SK-MEL-5 (cell line): ENCODE results near the gene USP17L27. TPM values are rescaled to one million over a fixed set of nuclear protein-coding genes. Genes with fewer than 3 reads are reported as not detected.
"Not testable (repeated sequence)": the region's sequence is repeated elsewhere in the genome, so short reads cannot be mapped to it uniquely, and the experiment has no call there.

ENCODE experiments used
- DNase-seq: peaks from one replicate; pipeline ENCODE4 v3.0.0-alpha.2; 2016; ENCODE audit warnings: low read depth, low spot score
- in situ Hi-C: cut with HindIII; loops from 2 replicates; pipeline ENCODE4 v1.10.0; 2016; ENCODE audit warnings: low sequenced_read_pairs, high pct_unique_total_duplicates, low pct_unique_long_range_greater_than_20kb
- polyA plus RNA-seq, 2 experiments: library from polyadenylated mRNA; depleted of rRNA; stranded (reverse); fragments of >200 nt; gene quantifications; 2 replicates each; pipeline ENCODE4 v1.2.3, GENCODE V29; 2015
- total RNA-seq: library from RNA; depleted of rRNA; stranded (reverse); fragments of >200 nt; shearing (Covaris generic); gene quantifications from 2 replicates; pipeline ENCODE4 v1.2.3, GENCODE V29; 2014; rRNA removed

USP17L27 gene, protein sequence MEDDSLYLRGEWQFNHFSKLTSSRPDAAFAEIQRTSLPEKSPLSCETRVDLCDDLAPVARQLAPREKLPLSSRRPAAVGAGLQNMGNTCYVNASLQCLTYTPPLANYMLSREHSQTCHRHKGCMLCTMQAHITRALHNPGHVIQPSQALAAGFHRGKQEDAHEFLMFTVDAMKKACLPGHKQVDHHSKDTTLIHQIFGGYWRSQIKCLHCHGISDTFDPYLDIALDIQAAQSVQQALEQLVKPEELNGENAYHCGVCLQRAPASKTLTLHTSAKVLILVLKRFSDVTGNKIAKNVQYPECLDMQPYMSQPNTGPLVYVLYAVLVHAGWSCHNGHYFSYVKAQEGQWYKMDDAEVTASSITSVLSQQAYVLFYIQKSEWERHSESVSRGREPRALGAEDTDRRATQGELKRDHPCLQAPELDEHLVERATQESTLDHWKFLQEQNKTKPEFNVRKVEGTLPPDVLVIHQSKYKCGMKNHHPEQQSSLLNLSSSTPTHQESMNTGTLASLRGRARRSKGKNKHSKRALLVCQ
- total RNA-seq, result not detected in 2 replicates
- not detected in 2 replicates for polyA plus RNA-seq (2015; cell fraction: cytosol; rRNA removed)
- not detected in 2 replicates for polyA plus RNA-seq (2015; cell fraction: nucleus; rRNA removed)

DNA sequence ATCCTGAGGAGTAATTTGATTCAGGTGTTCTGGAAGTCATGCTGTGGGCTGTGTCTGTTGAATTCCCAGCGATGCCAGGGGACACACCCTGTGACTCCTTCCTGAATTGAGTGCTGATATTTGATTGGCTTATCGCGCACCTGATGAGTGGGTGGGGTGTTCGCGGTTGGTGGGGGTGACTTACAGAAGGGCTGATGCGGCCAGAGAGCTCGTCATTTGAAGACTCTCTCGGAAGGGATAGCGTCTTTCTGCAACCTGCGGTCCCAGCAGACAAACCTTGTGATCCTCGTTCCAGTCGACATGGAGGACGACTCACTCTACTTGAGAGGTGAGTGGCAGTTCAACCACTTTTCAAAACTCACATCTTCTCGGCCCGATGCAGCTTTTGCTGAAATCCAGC, at the start of gene USP17L27:
Gene USP17L27, plus strand, starts transcription at position 301 of the 400 bp plus-strand sequence. Its CDS starts 0 bp downstream, at position 301.
- in situ Hi-C loops, DNase-seq: not testable (repeated sequence)

DNA sequence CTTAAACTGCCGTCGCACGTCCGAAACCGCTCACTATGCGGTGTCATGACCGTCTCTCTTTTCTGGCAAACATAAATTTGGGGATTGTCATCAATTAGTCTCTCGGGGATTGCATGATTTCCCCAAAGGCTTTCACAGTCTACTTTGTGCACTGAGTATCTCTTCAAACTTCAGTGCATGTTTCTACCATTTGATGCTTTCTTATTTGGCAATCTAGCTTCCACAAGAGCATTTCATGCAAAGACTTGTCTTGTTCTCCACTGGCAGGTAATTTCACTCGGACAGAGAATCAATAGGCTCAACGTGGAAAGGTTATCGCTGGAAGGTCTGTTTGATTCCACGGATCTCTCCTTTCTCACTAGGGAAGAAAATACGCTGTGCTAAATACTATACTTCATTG, 19.8 kb upstream of the USP17L27 start:
- DNase-seq, in situ Hi-C loops: not testable (repeated sequence)

GRCh38 chr4:9324865-9325264, 19.1 kb upstream of the USP17L27 start, which contains the start of gene USP17L24:
Gene USP17L24, plus strand, starts transcription at chr4:9325165. Its CDS starts 0 bp downstream, at chr4:9325165.
- in situ Hi-C loops, DNase-seq: not testable (repeated sequence)

- in situ Hi-C loops, DNase-seq: not testable (repeated sequence)
These were observed 14.3 kb upstream of the USP17L27 start, which contains the start of gene USP17L25 for GRCh38 chr4:9329611-9330010. Gene USP17L25, plus strand, starts transcription at chr4:9329911. Its CDS starts 0 bp downstream, at chr4:9329911.

DNA sequence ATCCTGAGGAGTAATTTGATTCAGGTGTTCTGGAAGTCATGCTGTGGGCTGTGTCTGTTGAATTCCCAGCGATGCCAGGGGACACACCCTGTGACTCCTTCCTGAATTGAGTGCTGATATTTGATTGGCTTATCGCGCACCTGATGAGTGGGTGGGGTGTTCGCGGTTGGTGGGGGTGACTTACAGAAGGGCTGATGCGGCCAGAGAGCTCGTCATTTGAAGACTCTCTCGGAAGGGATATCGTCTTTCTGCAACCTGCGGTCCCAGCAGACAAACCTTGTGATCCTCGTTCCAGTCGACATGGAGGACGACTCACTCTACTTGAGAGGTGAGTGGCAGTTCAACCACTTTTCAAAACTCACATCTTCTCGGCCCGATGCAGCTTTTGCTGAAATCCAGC, 9.6 kb upstream of the USP17L27 start, which contains the start of gene USP17L26:
Gene USP17L26, plus strand, starts transcription at position 301 of the 400 bp plus-strand sequence. Its CDS starts 0 bp downstream, at position 301.
- in situ Hi-C loops, DNase-seq: not testable (repeated sequence)

DNA sequence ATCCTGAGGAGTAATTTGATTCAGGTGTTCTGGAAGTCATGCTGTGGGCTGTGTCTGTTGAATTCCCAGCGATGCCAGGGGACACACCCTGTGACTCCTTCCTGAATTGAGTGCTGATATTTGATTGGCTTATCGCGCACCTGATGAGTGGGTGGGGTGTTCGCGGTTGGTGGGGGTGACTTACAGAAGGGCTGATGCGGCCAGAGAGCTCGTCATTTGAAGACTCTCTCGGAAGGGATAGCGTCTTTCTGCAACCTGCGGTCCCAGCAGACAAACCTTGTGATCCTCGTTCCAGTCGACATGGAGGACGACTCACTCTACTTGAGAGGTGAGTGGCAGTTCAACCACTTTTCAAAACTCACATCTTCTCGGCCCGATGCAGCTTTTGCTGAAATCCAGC, 4.8 kb upstream of the USP17L27 start, which contains the start of gene USP17L5:
Gene USP17L5, plus strand, starts transcription at position 301 of the 400 bp plus-strand sequence. Its CDS starts 0 bp downstream, at position 301.
- in situ Hi-C loops, DNase-seq: not testable (repeated sequence)

GRCh38 chr4:9348593-9348992, 4.6 kb downstream of the USP17L27 start, which contains the start of gene USP17L28:
Gene USP17L28, plus strand, starts transcription at chr4:9348893. Its CDS starts 0 bp downstream, at chr4:9348893.
- in situ Hi-C loops, DNase-seq: not testable (repeated sequence)

DNA sequence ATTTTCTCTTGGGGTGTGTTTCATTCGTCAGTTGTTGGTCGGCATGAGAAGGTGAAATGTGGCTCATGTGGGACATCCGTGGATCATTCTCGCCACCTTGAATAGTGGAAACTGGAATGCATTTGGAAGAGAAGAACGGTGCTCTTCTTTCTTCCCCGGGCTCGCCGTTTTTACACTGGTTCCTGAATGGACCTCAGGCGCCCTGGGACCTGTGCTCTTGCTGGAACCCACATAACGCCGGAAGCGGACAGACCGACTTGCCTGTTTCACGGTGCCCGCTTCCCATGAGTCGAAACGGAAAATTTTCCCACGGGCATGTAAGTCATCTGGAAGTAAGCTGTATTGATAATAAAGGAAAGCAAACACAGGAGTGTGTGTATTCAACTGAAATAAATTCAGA, 6.9 kb downstream of the USP17L27 start:
- DNase-seq, in situ Hi-C loops: not testable (repeated sequence)

GRCh38 chr4:9353338-9353737, 9.4 kb downstream of the USP17L27 start, which contains the start of gene USP17L29:
Gene USP17L29, plus strand, starts transcription at chr4:9353638. Its CDS starts 0 bp downstream, at chr4:9353638.
- DNase-seq, in situ Hi-C loops: not testable (repeated sequence)

GRCh38 chr4:9362829-9363228, 18.9 kb downstream of the USP17L27 start, which contains the start of gene USP17L30:
Gene USP17L30, plus strand, starts transcription at chr4:9363129. Its CDS starts 0 bp downstream, at chr4:9363129.
- DNase-seq, in situ Hi-C loops: not testable (repeated sequence)

DNA sequence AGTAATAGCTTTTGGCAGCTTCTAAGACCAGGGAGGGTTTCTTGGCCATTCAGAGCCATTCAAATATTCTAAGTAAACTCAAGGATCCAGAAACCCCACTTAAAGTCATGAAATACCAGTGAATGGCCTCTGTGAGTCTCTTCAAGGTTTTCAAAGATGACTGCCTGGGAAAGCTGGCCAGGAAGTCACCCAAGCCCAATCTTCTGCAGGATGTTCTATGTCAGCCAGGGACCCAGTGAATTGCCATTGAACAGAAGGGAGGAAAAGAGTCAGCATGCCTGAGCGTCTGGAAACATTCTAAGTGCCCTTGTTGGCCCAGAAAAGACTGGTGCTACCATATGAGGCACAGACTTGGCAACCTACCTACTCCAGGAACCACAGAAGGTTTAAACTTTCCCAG, 35.9 kb downstream of the USP17L27 start:
- in situ Hi-C loops, DNase-seq: not testable (repeated sequence)

DNA sequence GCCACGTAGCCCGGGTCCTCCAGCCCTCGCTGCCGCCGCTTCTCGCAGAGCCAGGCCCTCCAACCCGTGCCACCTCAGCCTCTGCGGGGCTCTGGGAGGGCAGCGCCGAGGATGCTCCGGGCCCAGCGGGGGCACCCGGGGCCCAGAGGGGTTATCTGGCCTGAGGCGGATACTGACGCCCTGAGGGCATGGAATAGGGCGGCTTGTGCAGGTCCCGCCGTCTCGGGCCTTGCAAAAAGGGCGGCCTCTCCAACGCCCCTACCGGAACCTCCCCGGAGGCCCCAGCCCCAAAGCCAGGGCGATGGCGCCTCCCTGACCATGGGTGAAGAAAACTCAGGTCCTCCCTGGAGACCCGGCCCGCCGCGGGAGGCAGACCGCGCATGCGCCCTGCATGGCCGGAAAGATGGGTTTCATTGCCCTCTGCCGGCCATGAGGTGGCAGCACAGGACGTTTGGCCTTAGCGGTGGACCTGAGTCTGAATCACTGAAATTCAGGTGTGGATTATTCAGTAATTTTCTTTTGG, 37.1 kb downstream of the USP17L27 start:
- in situ Hi-C loops, result not testable (repeated sequence)

DNA sequence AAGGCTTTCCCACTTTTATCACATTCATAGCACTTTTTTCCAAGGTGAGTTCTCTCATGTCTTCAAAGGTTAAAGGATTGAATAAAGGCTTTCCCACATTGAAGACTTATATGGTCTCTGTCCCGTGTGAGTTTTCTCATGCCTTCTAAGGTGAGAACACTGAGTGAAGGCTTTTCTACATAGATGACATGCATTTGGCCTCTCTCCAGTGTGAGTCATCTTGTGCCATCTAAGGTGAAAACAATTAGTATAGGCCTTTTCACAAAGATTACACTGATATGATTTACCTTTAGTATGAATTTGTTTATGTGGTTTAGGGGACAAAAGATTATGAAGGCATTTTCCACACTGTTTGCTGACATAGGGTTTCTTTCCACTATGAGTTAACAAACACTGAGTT, 40.2 kb downstream of the USP17L27 start:
- DNase-seq, result no peak
- in situ Hi-C loops, result no loop called here

More for the DNA sequence above, 37.1 kb downstream of the USP17L27 start:
- DNase-seq, result not testable (repeated sequence)

GRCh38 chr4:9389001-9389400, 45.1 kb downstream of the USP17L27 start:
- DNase-seq, in situ Hi-C loops: not testable (repeated sequence)
